GM12891 (cell line): ENCODE measurements around the gene CYP24A1.

ENCODE experiments used
- DNase-seq: peaks from one replicate; pipeline ENCODE4 v3.0.0; 2011; ENCODE audit warnings: low spot score; ENCODE audit not compliant: insufficient read length
- FAIRE-seq: peaks from 2 replicates; lab custom pipeline; 2011; peaks lifted over from hg19 to GRCh38; lab: Jason Lieb, UNC
- PAX5 ChIP-seq: IDR thresholded peaks from 2 replicates; pipeline ENCODE4 v1.6.1; 2011; ENCODE audit warnings: low read length, moderate library complexity, mild to moderate bottlenecking; ENCODE audit not compliant: insufficient read depth, severe bottlenecking
- POLR2A ChIP-seq: IDR thresholded peaks from 2 replicates; pipeline ENCODE4 v1.6.1; 2011; ENCODE audit warnings: low read depth, low read length, control low read depth
- POLR2AphosphoS5 ChIP-seq: IDR thresholded peaks from 2 replicates; pipeline ENCODE4 v1.6.1; 2011; ENCODE audit warnings: low read depth, low read length, control low read depth
- POU2F2 ChIP-seq: IDR thresholded peaks from 2 replicates; pipeline ENCODE4 v1.6.1; 2011; ENCODE audit warnings: low read depth, mild to moderate bottlenecking, control low read depth, low read length, moderate library complexity
- SPI1 ChIP-seq: IDR thresholded peaks from 2 replicates; pipeline ENCODE4 v1.6.1; 2011; ENCODE audit warnings: low read depth, low read length, control low read depth
- TAF1 ChIP-seq: IDR thresholded peaks from 2 replicates; pipeline ENCODE4 v1.6.1; 2011; ENCODE audit warnings: low read depth, low read length, control low read depth

The CYP24A1 gene

GRCh38 chr20:54204063-54204462, 30.3 kb upstream of the CYP24A1 start:
- DNase-seq = no peak
- no peak for FAIRE-seq
- no peak for TF ChIP-seq TAF1

GRCh38 chr20:54203281-54203680, 29.5 kb upstream of the CYP24A1 start:
- FAIRE-seq (no peak), DNase-seq (no peak)
- TF ChIP-seq TAF1 (no peak), POU2F2 (no peak), POLR2A (no peak), SPI1 (no peak), POLR2AphosphoS5 (no peak), PAX5 (no peak)

- no peak for DNase-seq
- no peak for TF ChIP-seq POLR2AphosphoS5
- no peak for TF ChIP-seq SPI1
- TF ChIP-seq PAX5 = no peak
- no peak for TF ChIP-seq TAF1
- TF ChIP-seq POU2F2 = no peak
- no peak for TF ChIP-seq POLR2A
- FAIRE-seq = no peak
Observed at GRCh38 chr20:54201268-54201846, 27.6 kb upstream of the CYP24A1 start.

GRCh38 chr20:54200487-54201267, 26.9 kb upstream of the CYP24A1 start:
- DNase-seq (no peak), FAIRE-seq (no peak)
- TF ChIP-seq PAX5 (no peak), POLR2A (no peak), POLR2AphosphoS5 (no peak), POU2F2 (no peak), TAF1 (no peak), SPI1 (no peak)

GRCh38 chr20:54199721-54200176, 26.0 kb upstream of the CYP24A1 start:
- no peak for TF ChIP-seq SPI1
- no peak for TF ChIP-seq TAF1
- TF ChIP-seq PAX5 = no peak
- no peak for TF ChIP-seq POLR2A
- TF ChIP-seq POLR2AphosphoS5 = no peak
- no peak for TF ChIP-seq POU2F2
- DNase-seq = peak; percentile 30
- peak; percentile 75 for FAIRE-seq

GRCh38 chr20:54199283-54199682, 25.5 kb upstream of the CYP24A1 start:
- FAIRE-seq = no peak
- DNase-seq = no peak
- TF ChIP-seq POU2F2 (no peak), TAF1 (no peak), SPI1 (no peak), POLR2A (no peak), PAX5 (no peak), POLR2AphosphoS5 (no peak)

GRCh38 chr20:54197621-54198604, 24.1 kb upstream of the CYP24A1 start:
- TF ChIP-seq POLR2AphosphoS5 (no peak), PAX5 (no peak), POU2F2 (no peak), SPI1 (no peak), POLR2A (no peak), TAF1 (no peak)
- peak; percentile 54 for FAIRE-seq
- no peak for DNase-seq

GRCh38 chr20:54195483-54196472, 22.0 kb upstream of the CYP24A1 start:
- peak; percentile 50 for FAIRE-seq
- TF ChIP-seq POU2F2 = no peak
- peak; percentile 49 for TF ChIP-seq SPI1
- TF ChIP-seq PAX5 = no peak
- no peak for DNase-seq
